GM21717 (cell line): Measurements from ENCODE around the gene BST1.
"Not testable (repeated sequence)": the region's sequence is repeated elsewhere in the genome, so short reads cannot be mapped to it uniquely, and the experiment has no call there.

Source experiments
- ATAC-seq: cut with Tn5 transposase; IDR thresholded peaks from one replicate; pipeline ENCODE4 v1.9.1; 2021; ENCODE audit warnings: mild to moderate bottlenecking, moderate library complexity; ENCODE audit not compliant: unreplicated experiment

Gene BST1

GRCh38 chr4:15707363-15707715 lies 4.5 kb downstream of the BST1 start:
- ATAC-seq, result no peak

GRCh38 chr4:15711762-15712161 lies 8.9 kb downstream of the BST1 start:
- no peak for ATAC-seq

- no peak for ATAC-seq
Measured at GRCh38 chr4:15712214-15712613, 9.3 kb downstream of the BST1 start.

- no peak for ATAC-seq
Measured at GRCh38 chr4:15714141-15714540, 11.3 kb downstream of the BST1 start.

GRCh38 chr4:15714646-15715435 lies 12.0 kb downstream of the BST1 start:
- ATAC-seq, result no peak

GRCh38 chr4:15716115-15716514 lies 13.2 kb downstream of the BST1 start:
- no peak for ATAC-seq

- ATAC-seq, result no peak
Measured at GRCh38 chr4:15717086-15717485, 14.2 kb downstream of the BST1 start.

- ATAC-seq, result no peak
Measured at GRCh38 chr4:15717657-15718416, 15.0 kb downstream of the BST1 start.

GRCh38 chr4:15718465-15718864 lies 15.6 kb downstream of the BST1 start:
- ATAC-seq, result no peak

- ATAC-seq, result no peak
Measured at GRCh38 chr4:15718959-15719358, 16.1 kb downstream of the BST1 start.

- ATAC-seq, result no peak
Measured at GRCh38 chr4:15719506-15719905, 16.6 kb downstream of the BST1 start.

GRCh38 chr4:15720851-15721250 lies 18.0 kb downstream of the BST1 start:
- ATAC-seq, result no peak

- no peak for ATAC-seq
Measured at GRCh38 chr4:15725608-15726007, 22.7 kb downstream of the BST1 start.

- ATAC-seq, result no peak
Measured at GRCh38 chr4:15729910-15730533, 27.2 kb downstream of the BST1 start.

GRCh38 chr4:15733061-15733460 lies 30.2 kb downstream of the BST1 start:
- ATAC-seq, result not testable (repeated sequence)

GRCh38 chr4:15735536-15735935 lies 32.7 kb downstream of the BST1 start:
- no peak for ATAC-seq

- no peak for ATAC-seq
Measured at GRCh38 chr4:15736514-15737050, 33.7 kb downstream of the BST1 start.

- ATAC-seq, result no peak
Measured at GRCh38 chr4:15737255-15737654, 34.4 kb downstream of the BST1 start.

- ATAC-seq, result no peak
Measured at GRCh38 chr4:15738877-15739276, 36.0 kb downstream of the BST1 start.

GRCh38 chr4:15740764-15741404 lies 38.0 kb downstream of the BST1 start:
- no peak for ATAC-seq

- no peak for ATAC-seq
Measured at GRCh38 chr4:15742083-15742582, 39.3 kb downstream of the BST1 start.
